ENCODE results near the gene RAB44.

- no peak for TF ChIP-seq EZH2 (IDR thresholded peaks at IDR 0.05; ENCODE audit: low read depth)
- TF ChIP-seq CTCF (conservative IDR thresholded peaks at IDR 0.05): no peak
These were observed 54.2 kb downstream of the RAB44 start for GRCh38 chr6:36751833-36752186.

Measured in PC-9 (cell line).